NOMO-1 treated with DMSO at 0.1 percent for 48 hours (cell line): ENCODE results near the gene DNAH9.

Source experiments
- DNase-seq: peaks from one replicate; lab custom pipeline; 2025; ENCODE audit not compliant: unreplicated experiment; lab: John Stamatoyannopoulos, UW

DNAH9 gene

GRCh38 chr17:11644265-11645212, 46.3 kb downstream of the DNAH9 start:
- DNase-seq: peak; percentile 52

- DNase-seq: no peak
Measured at GRCh38 chr17:11645426-11645825, 47.2 kb downstream of the DNAH9 start.

GRCh38 chr17:11651089-11651488, 52.8 kb downstream of the DNAH9 start:
- DNase-seq: no peak

DNA sequence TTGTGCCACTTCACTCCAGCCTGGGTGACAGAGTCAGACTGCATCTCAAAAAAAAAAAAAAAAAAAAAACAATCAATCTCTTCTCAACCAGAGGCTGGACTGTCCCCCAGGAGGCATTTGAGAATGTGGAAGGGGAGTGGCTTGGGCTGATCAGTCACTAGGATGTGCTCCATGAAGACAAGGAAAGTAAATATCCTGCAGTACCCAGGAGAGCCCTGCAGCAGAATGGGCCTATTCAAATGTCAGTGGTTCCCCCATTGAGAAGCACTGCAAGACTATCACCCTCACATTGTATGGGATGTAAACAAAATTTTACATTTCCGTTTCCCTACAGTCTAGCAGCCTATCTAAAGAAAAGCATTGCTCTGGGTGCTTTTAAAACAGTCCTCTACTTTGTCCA, 70.3 kb downstream of the DNAH9 start:
- no peak for DNase-seq

DNA sequence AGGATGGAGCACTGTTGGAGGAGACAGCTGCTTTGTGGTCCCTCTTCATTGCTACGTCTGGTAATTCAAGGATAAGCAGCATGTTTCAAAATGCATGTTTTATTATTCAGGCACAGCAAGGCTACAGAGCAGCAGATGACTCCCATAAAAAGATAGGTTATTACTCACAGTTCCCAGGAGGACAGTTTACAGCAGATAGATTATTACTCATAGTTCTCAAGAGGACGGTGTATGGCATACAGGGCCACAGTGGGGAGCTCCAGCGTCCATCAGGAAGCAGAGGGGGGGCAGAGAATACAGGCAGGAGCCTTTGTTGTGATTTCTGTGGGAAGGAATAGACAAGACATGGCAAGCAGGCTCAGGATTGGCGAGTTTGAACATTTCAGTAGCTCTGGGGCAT, 72.9 kb downstream of the DNAH9 start:
- DNase-seq: no peak

DNA sequence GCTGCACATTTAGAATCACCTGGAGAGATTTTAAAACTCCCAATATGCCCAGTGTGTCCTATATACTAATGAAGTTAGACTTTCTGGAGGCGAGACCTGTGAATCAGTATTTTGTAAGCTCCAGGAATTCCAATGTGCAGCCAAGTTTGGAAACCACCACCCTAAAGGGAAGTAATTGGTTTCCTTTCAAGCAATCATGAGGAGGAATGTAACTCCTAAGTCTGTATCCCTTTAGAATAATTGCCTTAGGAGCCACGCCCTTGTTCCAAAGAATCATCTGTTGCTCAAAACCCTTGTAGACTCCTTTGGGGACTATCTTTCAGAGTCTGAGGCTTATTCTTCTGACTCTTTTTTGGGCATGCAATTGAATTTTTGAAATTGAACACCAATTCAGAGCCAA, 84.4 kb downstream of the DNAH9 start:
- no peak for DNase-seq

- no peak for DNase-seq
Measured at GRCh38 chr17:11690681-11691080, 92.4 kb downstream of the DNAH9 start.

DNA sequence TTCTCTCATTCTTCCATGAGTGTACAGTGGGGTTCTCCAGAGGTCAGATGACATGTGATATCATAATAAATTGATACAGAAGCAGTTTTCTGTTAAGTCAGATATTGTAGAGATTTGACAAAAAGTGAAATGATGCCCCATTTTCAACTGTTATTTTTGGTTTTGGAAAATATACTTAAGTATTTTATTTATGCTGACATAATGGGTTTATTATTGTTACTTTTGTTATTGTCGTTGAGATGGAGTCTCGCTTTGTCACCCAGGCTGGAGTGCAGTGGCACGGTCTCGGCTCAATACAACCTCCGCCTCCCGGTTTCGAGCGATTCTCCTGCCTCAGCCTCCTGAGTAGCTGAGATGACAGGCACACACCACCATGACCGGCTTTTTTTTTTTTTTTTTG, 94.4 kb downstream of the DNAH9 start:
- DNase-seq: no peak

GRCh38 chr17:11693284-11693683, 95.0 kb downstream of the DNAH9 start:
- no peak for DNase-seq

DNA sequence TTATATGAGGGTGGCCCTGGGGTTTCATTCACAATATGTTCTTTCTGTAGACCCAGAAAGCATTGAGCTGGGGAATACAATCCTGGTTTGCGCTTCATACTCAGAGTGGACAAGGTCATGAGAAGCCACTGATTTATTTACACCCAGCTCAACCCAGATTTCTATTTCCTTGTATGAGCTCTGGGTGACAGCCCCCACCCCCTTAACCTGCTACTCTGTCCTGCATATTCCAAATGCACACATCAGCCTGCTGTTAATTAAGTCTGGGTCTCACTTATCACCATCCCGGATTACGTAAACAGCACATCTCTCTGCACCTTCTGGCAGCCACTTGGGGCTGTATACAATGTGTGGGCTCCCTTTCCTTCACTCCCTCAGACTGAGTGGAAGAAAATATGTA, 102.4 kb downstream of the DNAH9 start:
- DNase-seq: no peak

GRCh38 chr17:11701911-11702310, 103.6 kb downstream of the DNAH9 start:
- DNase-seq: no peak

- no peak for DNase-seq
Measured at GRCh38 chr17:11704041-11704440, 105.8 kb downstream of the DNAH9 start.

DNA sequence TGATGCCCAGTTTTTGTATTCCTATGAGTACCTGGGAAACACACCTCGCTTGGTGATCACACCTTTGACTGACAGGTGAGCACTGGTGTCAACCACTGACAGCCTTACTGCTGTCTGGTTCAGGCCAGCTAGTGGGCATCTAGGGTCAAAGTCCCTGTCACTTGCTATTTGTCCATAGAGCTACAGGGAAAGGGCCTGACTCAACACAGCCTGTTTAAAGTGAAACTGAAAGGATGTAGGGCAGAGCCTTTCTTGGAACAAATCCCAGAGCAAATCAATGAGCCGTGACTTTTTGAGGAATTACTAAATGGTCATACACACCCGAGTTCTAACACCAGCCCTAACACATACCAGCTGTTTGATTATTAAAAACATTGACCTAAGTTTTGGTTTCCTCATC, 106.8 kb downstream of the DNAH9 start:
- DNase-seq: no peak

- no peak for DNase-seq
Measured at GRCh38 chr17:11707586-11707985, 109.3 kb downstream of the DNAH9 start.

- DNase-seq: no peak
Measured at GRCh38 chr17:11712456-11712855, 114.2 kb downstream of the DNAH9 start.

GRCh38 chr17:11719203-11719602, 120.9 kb downstream of the DNAH9 start:
- DNase-seq: no peak

- DNase-seq: no peak
Measured at GRCh38 chr17:11719856-11720255, 121.6 kb downstream of the DNAH9 start.

DNA sequence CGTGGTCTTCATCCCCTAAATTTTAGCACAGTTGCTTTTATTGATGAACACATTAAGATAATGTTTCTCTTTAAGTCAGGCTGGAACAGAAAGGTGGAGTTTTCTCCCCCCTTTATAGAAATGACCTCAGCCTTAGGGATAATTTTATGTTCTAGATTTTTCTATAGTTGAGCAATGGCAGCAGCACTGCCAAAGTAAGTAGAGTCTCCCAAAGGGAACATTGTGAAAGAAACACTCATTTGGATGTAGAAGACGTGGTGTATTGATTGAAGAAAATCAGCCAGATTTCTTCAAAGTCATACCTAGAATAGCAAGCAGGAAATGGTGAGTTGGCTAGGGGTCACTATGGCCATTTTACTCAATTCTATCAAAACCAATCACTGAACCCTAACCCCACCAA, 122.5 kb downstream of the DNAH9 start:
- no peak for DNase-seq

DNA sequence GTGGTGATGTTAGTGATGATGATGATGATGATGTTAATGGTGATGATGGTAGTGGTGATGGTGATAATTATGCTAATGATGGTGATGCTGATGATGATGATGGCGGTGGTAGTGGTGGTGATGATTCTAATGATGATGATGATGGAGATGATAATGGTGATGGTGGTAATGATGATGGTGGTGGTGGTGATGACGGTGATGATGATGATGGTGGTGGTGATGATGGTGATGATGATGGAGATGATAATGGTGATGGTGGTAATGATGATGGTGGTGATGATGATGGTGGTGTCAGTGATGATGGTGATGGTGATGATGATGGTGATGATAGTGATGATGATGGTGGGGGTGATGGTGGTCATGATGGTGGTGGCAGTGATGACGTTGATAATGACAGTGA, 132.5 kb downstream of the DNAH9 start:
- DNase-seq: no peak

- no peak for DNase-seq
Measured at GRCh38 chr17:11736613-11737312, 138.5 kb downstream of the DNAH9 start.

- DNase-seq: no peak
Measured at GRCh38 chr17:11737313-11737679, 139.0 kb downstream of the DNAH9 start.

GRCh38 chr17:11738151-11738550, 139.9 kb downstream of the DNAH9 start:
- DNase-seq: no peak
